B cell (primary cell): ENCODE data around the gene SCP2. TPM values are rescaled to one million over a fixed set of nuclear protein-coding genes. Genes with fewer than 3 reads are reported as not detected.
"Not testable (repeated sequence)": the region's sequence is repeated elsewhere in the genome, so short reads cannot be mapped to it uniquely, and the experiment has no call there.

Source experiments
- ATAC-seq: fragments of 200-7000 bp; cut with Tn5 transposase; one replicate; pipeline ENCODE4 v1.10.0; 2021; ENCODE audit warnings: low read depth, mild to moderate bottlenecking, moderate number of reproducible peaks, moderate library complexity
- CTCF ChIA-PET: fragments of 350-600 bp; sonication (Branson Sonifier 250); formaldehyde crosslinking; loops from one replicate; lab custom pipeline; 2021; ENCODE audit warnings: antibody characterized with exemption, inconsistent platforms; lab: Charles Lee
- POLR2A ChIA-PET: fragments of 350-600 bp; sonication (Branson Sonifier 250); formaldehyde crosslinking; loops from one replicate; lab custom pipeline; 2021; ENCODE audit warnings: antibody characterized with exemption; lab: Charles Lee
- DNase-seq: peaks from one replicate; pipeline ENCODE4 v3.0.0; 2013
- H2AFZ ChIP-seq: 2 replicates; pipeline ENCODE4 v1.6.1; 2012; ENCODE audit warnings: mild to moderate bottlenecking, low read depth, low read length; ENCODE audit not compliant: insufficient read depth, poor library complexity, severe bottlenecking
- H3K27ac ChIP-seq, 2 donors: 1 replicate in 1 of 2; 2 replicates in 1 of 2; pipeline ENCODE4 v1.5.1; 2012 to 2013; ENCODE audit warnings: low read length in 2 of 2, mild to moderate bottlenecking in 2 of 2, moderate library complexity in 1 of 2
- H3K27me3 ChIP-seq, 4 experiments: fragments of 200-600 bp in 1 of 4; sonication (generic) in 1 of 4; replicated peaks in 1 of 4; 1 replicate in 2 of 4; 2 replicates in 2 of 4; pipeline versions ENCODE4 v1.6.1 to v1.7.0; 2013 to 2016; ENCODE audit warnings: low read length in 3 of 4, mild to moderate bottlenecking in 2 of 4, mixed read lengths in 1 of 4, moderate library complexity in 1 of 4; ENCODE audit not compliant: insufficient read depth in 4 of 4, control insufficient read depth in 3 of 4; ENCODE audit errors: control extremely low read depth in 1 of 4
- H3K36me3 ChIP-seq, 2 experiments: replicated peaks in 1 of 2; 1 replicate in 1 of 2; 2 replicates in 1 of 2; pipeline versions ENCODE4 v1.6.1 to v1.7.1; 2013; ENCODE audit warnings: low read length in 1 of 2; ENCODE audit not compliant: insufficient read depth in 2 of 2, control insufficient read depth in 1 of 2; ENCODE audit errors: control extremely low read depth in 1 of 2, extremely low read depth in 1 of 2
- H3K4me1 ChIP-seq, 2 donors: fragments of 200-600 bp in 1 of 2; sonication (generic) in 1 of 2; 1 replicate in 1 of 2; 2 replicates in 1 of 2; pipeline versions ENCODE4 v1.5.1 to v1.6.1; 2013 to 2017; ENCODE audit warnings: low read length in 2 of 2; ENCODE audit not compliant: control insufficient read depth in 2 of 2, insufficient read depth in 2 of 2
- H3K4me2 ChIP-seq: replicated peaks from 2 replicates; pipeline ENCODE3; 2012; ENCODE audit warnings: mild to moderate bottlenecking, low read depth, low read length; ENCODE audit not compliant: poor library complexity, severe bottlenecking
- H3K4me3 ChIP-seq, 5 experiments: fragments of 200-600 bp in 1 of 5; sonication (generic) in 1 of 5; 1 replicate in 3 of 5; 2 replicates in 2 of 5; pipeline versions ENCODE4 v1.5.1 to v1.7.0; 2011 to 2016; ENCODE audit warnings: low read length in 4 of 5, mild to moderate bottlenecking in 4 of 5, low read depth in 2 of 5, control low read depth in 1 of 5, moderate library complexity in 1 of 5; ENCODE audit not compliant: insufficient read depth in 1 of 5; ENCODE audit errors: control extremely low read depth in 1 of 5, extremely low read depth in 1 of 5
- H3K79me2 ChIP-seq: fragments of 200-600 bp; sonication (generic); one replicate; pipeline ENCODE4 v1.6.0; 2016; ENCODE audit warnings: low read length; ENCODE audit not compliant: control insufficient read depth, insufficient read depth
- H3K9ac ChIP-seq: fragments of 200-600 bp; sonication (generic); 2 replicates; pipeline ENCODE4 v1.6.1; 2017; ENCODE audit warnings: mild to moderate bottlenecking, low read length, moderate library complexity
- H3K9me3 ChIP-seq, 3 donors: one replicate each; pipeline versions ENCODE4 v1.6.1 to v1.7.1; 2013; ENCODE audit warnings: low read length in 2 of 3; ENCODE audit not compliant: control insufficient read depth in 2 of 3, insufficient read depth in 1 of 3; ENCODE audit errors: control extremely low read depth in 1 of 3
- H4K20me1 ChIP-seq: 2 replicates; pipeline ENCODE4 v1.6.0; 2012; ENCODE audit warnings: mild to moderate bottlenecking, low read length; ENCODE audit not compliant: insufficient read depth, control insufficient read depth, poor library complexity, severe bottlenecking
- H3K27ac Mint-ChIP-seq: one replicate; pipeline ENCODE4 v1.8.0; 2021; ENCODE audit warnings: mixed read lengths
- H3K27me3 Mint-ChIP-seq: one replicate; pipeline ENCODE4 v1.8.0; 2021; ENCODE audit warnings: mixed read lengths
- H3K4me1 Mint-ChIP-seq: one replicate; pipeline ENCODE4 v1.8.0; 2021; ENCODE audit warnings: mixed read lengths
- H3K4me3 Mint-ChIP-seq: one replicate; pipeline ENCODE4 v1.8.0; 2021; ENCODE audit warnings: mixed read lengths
- H3K9me3 Mint-ChIP-seq: one replicate; pipeline ENCODE4 v1.8.0; 2022; ENCODE audit warnings: mixed read lengths; ENCODE audit not compliant: insufficient read depth
- CTCF ChIP-seq: fragments of 200-600 bp; IDR thresholded peaks from one replicate; pipeline ENCODE4 v1.8.0; 2022; ENCODE audit warnings: antibody characterized with exemption, mild to moderate bottlenecking
- EZH2 ChIP-seq: IDR thresholded peaks from 2 replicates; pipeline ENCODE4 v1.6.1; 2012; ENCODE audit warnings: borderline replicate concordance, low read depth, mild to moderate bottlenecking, moderate library complexity, low read length; ENCODE audit not compliant: insufficient read depth, poor library complexity, severe bottlenecking
- WGBS: methylation state at CpG from one replicate; pipeline ENCODE4 v1.1.5; 2013; ENCODE audit warnings: missing lambda C conversion rate; ENCODE audit not compliant: insufficient coverage; 5-methylcytosine and 5-hydroxymethylcytosine counted together
- intact Hi-C: fragments of 100-400 bp; cut with micrococcal nuclease; formaldehyde crosslinking; loops from one replicate; pipeline ENCODE4 v1.10.0; 2022
- polyA plus RNA-seq: library from polyadenylated mRNA; depleted of rRNA; stranded (reverse); fragments of >200 nt; gene quantifications from 2 replicates; pipeline ENCODE4 v1.2.3, GENCODE V29; 2012
- total RNA-seq, 2 donors: library from RNA; stranded (reverse); fragments of 120-200 nt in 1 of 2; gene quantifications; 1 replicate in 1 of 2; 2 replicates in 1 of 2; pipeline versions ENCODE4 v1.2.3 to v1.2.4, GENCODE V29; 2013 to 2022

The SCP2 gene
- total and polyA plus RNA-seq, 2 donors (not counting 1 experiment from before 2014, with no cell fraction given): 19.4 to 46.6 TPM

- no peaks in the 10 kb centered on the region for H3K4me1 Mint-ChIP-seq
- H3K4me2 ChIP-seq: no peak overlapping the region
- H3K4me1 ChIP-seq: no peaks in the 10 kb centered on the region
- intact Hi-C loops: no loop called here
- H3K27ac ChIP-seq: no peak overlapping the region
- no peak overlapping the region for H3K27ac Mint-ChIP-seq
- H4K20me1 ChIP-seq: no peaks in the 10 kb centered on the region
- no peaks in the 10 kb centered on the region for H3K79me2 ChIP-seq
- DNase-seq (no peak), ATAC-seq (no peak)
- H3K27me3 Mint-ChIP-seq: no peaks in the 10 kb centered on the region
- whole genome bisulfite sequencing: no CpG with 5 or more reads among the region's 2 CpGs
- ChIA-PET CTCF (interaction anchor here (0.5 kb wide), 1 partner anchor 671 kb away, joined by 3 read pairs; no protein-coding TSS in a partner anchor), POLR2A (no interaction called here)
- H3K9ac ChIP-seq: no peak overlapping the region
- H3K4me3 ChIP-seq: no peak overlapping the region
- H2AFZ ChIP-seq: no peak overlapping the region
- H3K36me3 ChIP-seq: no peaks in the 10 kb centered on the region
- no peaks in the 10 kb centered on the region for H3K27me3 ChIP-seq
- TF ChIP-seq EZH2 (no peak), CTCF (no peak)
- H3K4me3 Mint-ChIP-seq: no peak overlapping the region
- no peaks in the 10 kb centered on the region for H3K9me3 ChIP-seq
- no peaks in the 10 kb centered on the region for H3K9me3 Mint-ChIP-seq
Observed at GRCh38 chr1:52963101-52963500, 36.0 kb downstream of the SCP2 start.

GRCh38 chr1:52967666-52968065 is 40.6 kb downstream of the SCP2 start:
- H3K9me3 ChIP-seq: no peaks in the 10 kb centered on the region
- H3K79me2 ChIP-seq: no peaks in the 10 kb centered on the region
- no peak overlapping the region for H3K27ac ChIP-seq
- H3K9me3 Mint-ChIP-seq: no peaks in the 10 kb centered on the region
- no peaks in the 10 kb centered on the region for H3K27me3 ChIP-seq
- intact Hi-C loops: no loop called here
- H3K4me1 ChIP-seq: no peaks in the 10 kb centered on the region
- ChIA-PET POLR2A (no interaction called here), CTCF (no interaction called here)
- H3K4me3 Mint-ChIP-seq: no peak overlapping the region
- TF ChIP-seq CTCF (no peak), EZH2 (no peak)
- no peaks in the 10 kb centered on the region for H3K27me3 Mint-ChIP-seq
- H2AFZ ChIP-seq: no peak overlapping the region
- H3K9ac ChIP-seq: no peak overlapping the region
- WGBS: 100% methylated on average over 1 of the region's 3 CpGs
- ATAC-seq (no peak), DNase-seq (no peak)
- no peaks in the 10 kb centered on the region for H3K4me1 Mint-ChIP-seq
- H3K4me3 ChIP-seq: no peak overlapping the region
- H4K20me1 ChIP-seq: no peaks in the 10 kb centered on the region
- no peaks in the 10 kb centered on the region for H3K36me3 ChIP-seq
- no peak overlapping the region for H3K4me2 ChIP-seq
- no peak overlapping the region for H3K27ac Mint-ChIP-seq

GRCh38 chr1:52969234-52969633 is 42.2 kb downstream of the SCP2 start:
- H3K36me3 ChIP-seq, ATAC-seq, H4K20me1 ChIP-seq, intact Hi-C loops, H3K79me2 ChIP-seq, H3K27ac Mint-ChIP-seq, H3K4me2 ChIP-seq, H3K27me3 ChIP-seq, H3K9ac ChIP-seq, H3K9me3 ChIP-seq, H3K4me1 ChIP-seq, H2AFZ ChIP-seq, H3K4me3 ChIP-seq, CTCF ChIA-PET, DNase-seq, H3K4me3 Mint-ChIP-seq, H3K9me3 Mint-ChIP-seq, POLR2A ChIA-PET, H3K27ac ChIP-seq, H3K27me3 Mint-ChIP-seq, H3K4me1 Mint-ChIP-seq: not testable (repeated sequence)
- 100% methylated on average over 2 of the region's 2 CpGs for WGBS
